ENCODE data around the gene SPHK2. TPM values are rescaled to one million over a fixed set of nuclear protein-coding genes. Genes with fewer than 3 reads are reported as not detected.

Gene SPHK2
- total and polyA plus RNA-seq, 3 donors from 2014 or later: 31.2 to 47.6 (median 43.1) TPM

DNA sequence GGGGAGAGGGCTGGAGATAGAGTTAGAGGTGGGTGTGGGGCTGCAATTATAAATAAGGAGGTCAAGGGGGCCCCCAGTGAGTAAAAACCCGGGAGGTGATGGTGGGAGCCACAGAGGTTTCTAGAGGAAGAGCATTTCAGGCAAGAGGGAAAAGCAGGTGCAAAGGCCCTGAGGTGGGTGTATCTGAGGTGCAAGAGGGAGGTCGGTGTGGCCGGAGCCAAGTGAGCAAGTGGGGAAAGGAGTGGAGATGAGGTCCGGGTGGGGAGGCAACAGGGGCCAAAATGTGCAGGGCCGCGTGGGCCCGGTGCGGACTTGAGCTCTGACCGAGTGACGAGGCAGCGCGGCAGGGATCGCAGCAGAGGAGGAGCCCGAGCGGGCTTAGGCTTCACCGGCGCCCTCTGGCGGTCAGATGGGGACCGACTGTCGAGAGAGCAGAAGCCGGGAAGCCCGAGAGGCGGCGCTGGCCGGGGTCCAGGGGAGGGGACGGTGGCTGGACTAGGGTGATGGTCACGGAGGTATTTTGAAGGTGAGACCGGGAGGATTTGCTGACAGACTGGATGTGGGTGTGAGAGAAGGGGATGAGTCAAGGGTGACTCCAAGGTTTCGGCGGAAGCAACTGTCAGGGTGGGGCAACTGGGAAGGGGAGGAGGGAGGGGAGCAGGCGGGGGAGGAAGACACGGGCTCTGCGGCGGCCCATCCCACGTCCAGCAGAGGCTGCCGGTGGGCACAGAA lies 30.5 kb upstream of the SPHK2 start:
- DNase-seq: peak; percentile 95
- Histone ChIP-seq H3K36me3 (ENCODE audit: low read depth, missing control alignments) (no peaks in the 10 kb centered on the region), H3K9me3 (no peaks in the 10 kb centered on the region), H3K4me1 (no peaks in the 10 kb centered on the region), H3K27ac (no peak overlapping the region), H3K4me3 (peak overlapping the region; percentile 4 to 49), H3K27me3 (no peaks in the 10 kb centered on the region)
- TF ChIP-seq, protein P1, sequence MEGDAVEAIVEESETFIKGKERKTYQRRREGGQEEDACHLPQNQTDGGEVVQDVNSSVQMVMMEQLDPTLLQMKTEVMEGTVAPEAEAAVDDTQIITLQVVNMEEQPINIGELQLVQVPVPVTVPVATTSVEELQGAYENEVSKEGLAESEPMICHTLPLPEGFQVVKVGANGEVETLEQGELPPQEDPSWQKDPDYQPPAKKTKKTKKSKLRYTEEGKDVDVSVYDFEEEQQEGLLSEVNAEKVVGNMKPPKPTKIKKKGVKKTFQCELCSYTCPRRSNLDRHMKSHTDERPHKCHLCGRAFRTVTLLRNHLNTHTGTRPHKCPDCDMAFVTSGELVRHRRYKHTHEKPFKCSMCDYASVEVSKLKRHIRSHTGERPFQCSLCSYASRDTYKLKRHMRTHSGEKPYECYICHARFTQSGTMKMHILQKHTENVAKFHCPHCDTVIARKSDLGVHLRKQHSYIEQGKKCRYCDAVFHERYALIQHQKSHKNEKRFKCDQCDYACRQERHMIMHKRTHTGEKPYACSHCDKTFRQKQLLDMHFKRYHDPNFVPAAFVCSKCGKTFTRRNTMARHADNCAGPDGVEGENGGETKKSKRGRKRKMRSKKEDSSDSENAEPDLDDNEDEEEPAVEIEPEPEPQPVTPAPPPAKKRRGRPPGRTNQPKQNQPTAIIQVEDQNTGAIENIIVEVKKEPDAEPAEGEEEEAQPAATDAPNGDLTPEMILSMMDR (IDR thresholded peaks at IDR 0.05): peak; percentile 82 to 87 (median 86)
- no peak for TF ChIP-seq POLR2A (IDR thresholded peaks at IDR 0.05)
- WGBS, 2 donors: 3% methylated on average over 35 to 36 of the region's 36 CpGs
- intact Hi-C loops (cut with DNase I; ENCODE audit: low total_unique reads): loop anchor here (10.0 kb wide), 1 partner anchor 84 kb away; no protein-coding TSS in a partner anchor

GRCh38 chr19:48591021-48591420 lies 28.3 kb upstream of the SPHK2 start:
- Histone ChIP-seq H3K27ac (no peak overlapping the region), H3K36me3 (ENCODE audit: low read depth, missing control alignments) (no peaks in the 10 kb centered on the region), H3K9me3 (no peaks in the 10 kb centered on the region), H3K4me1 (no peaks in the 10 kb centered on the region), H3K4me3 (no peak overlapping the region), H3K27me3 (no peaks in the 10 kb centered on the region)
- 79 to 85% methylated on average over 5 of the region's 5 CpGs for WGBS, 2 donors
- TF ChIP-seq, protein P1 (IDR thresholded peaks at IDR 0.05): no peak
- no peak for TF ChIP-seq POLR2A (IDR thresholded peaks at IDR 0.05)
- intact Hi-C loops (cut with DNase I; ENCODE audit: low total_unique reads): no loop called here
- no peak for DNase-seq

- TF ChIP-seq, protein P1 (IDR thresholded peaks at IDR 0.05): no peak
- no peak for TF ChIP-seq POLR2A (IDR thresholded peaks at IDR 0.05)
- H3K36me3 ChIP-seq (ENCODE audit: low read depth, missing control alignments): no peaks in the 10 kb centered on the region
- 95 to 97% methylated on average over 9 of the region's 9 CpGs for WGBS, 2 donors
- DNase-seq: no peak
- H3K27me3 ChIP-seq: no peaks in the 10 kb centered on the region
- no peak overlapping the region for H3K4me3 ChIP-seq
- no peak overlapping the region for H3K27ac ChIP-seq
- intact Hi-C loops (cut with DNase I; ENCODE audit: low total_unique reads): no loop called here
- H3K4me1 ChIP-seq: no peaks in the 10 kb centered on the region
- no peaks in the 10 kb centered on the region for H3K9me3 ChIP-seq
These were observed 24.1 kb upstream of the SPHK2 start for GRCh38 chr19:48595171-48595570.

DNA sequence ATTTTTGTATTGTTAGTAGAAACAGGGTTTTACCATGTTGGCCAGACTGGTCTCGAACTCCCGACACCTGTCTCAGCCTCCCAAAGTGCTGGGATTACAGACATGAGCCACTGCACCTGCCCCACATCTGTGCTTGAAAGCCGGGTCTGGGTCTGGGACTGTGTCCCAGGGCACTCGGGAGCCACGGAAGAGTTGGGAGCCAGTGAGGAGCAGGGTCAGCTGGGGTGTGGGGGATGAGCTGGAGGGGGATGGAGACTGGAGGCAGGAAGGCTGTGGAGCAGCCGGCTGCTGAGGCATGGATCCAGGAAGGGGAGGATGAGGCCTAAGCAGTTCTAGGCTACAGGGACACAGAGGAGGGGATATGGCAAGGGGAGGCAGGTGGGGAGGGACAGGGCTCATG lies 23.5 kb upstream of the SPHK2 start:
- no peak overlapping the region for H3K27ac ChIP-seq
- no peaks in the 10 kb centered on the region for H3K27me3 ChIP-seq
- H3K36me3 ChIP-seq (ENCODE audit: low read depth, missing control alignments): no peaks in the 10 kb centered on the region
- DNase-seq: no peak
- intact Hi-C loops (cut with DNase I; ENCODE audit: low total_unique reads): no loop called here
- no peak for TF ChIP-seq POLR2A (IDR thresholded peaks at IDR 0.05)
- TF ChIP-seq, protein P1 (IDR thresholded peaks at IDR 0.05): no peak
- no peaks in the 10 kb centered on the region for H3K4me1 ChIP-seq
- WGBS, 2 donors: 56 to 64% methylated on average over 6 of the region's 6 CpGs
- no peaks in the 10 kb centered on the region for H3K9me3 ChIP-seq
- no peak overlapping the region for H3K4me3 ChIP-seq

GRCh38 chr19:48596237-48596636 lies 23.1 kb upstream of the SPHK2 start:
- no peaks in the 10 kb centered on the region for H3K36me3 ChIP-seq (ENCODE audit: low read depth, missing control alignments)
- no peak overlapping the region for H3K4me3 ChIP-seq
- H3K27ac ChIP-seq: no peak overlapping the region
- 87 to 100% methylated on average over 1 to 4 of the region's 4 CpGs for WGBS, 2 donors
- no peak for DNase-seq
- TF ChIP-seq, protein P1 (IDR thresholded peaks at IDR 0.05): no peak
- no peak for TF ChIP-seq POLR2A (IDR thresholded peaks at IDR 0.05)
- no peaks in the 10 kb centered on the region for H3K27me3 ChIP-seq
- H3K9me3 ChIP-seq: no peaks in the 10 kb centered on the region
- no peaks in the 10 kb centered on the region for H3K4me1 ChIP-seq
- intact Hi-C loops (cut with DNase I; ENCODE audit: low total_unique reads): no loop called here
